Right kidney (tissue), 1 donor: ENCODE results near the gene TMEM18.

ENCODE experiments used
- DNase-seq: peaks from one replicate; pipeline ENCODE4 v3.0.0-alpha.2; 2016

TMEM18 gene

DNA sequence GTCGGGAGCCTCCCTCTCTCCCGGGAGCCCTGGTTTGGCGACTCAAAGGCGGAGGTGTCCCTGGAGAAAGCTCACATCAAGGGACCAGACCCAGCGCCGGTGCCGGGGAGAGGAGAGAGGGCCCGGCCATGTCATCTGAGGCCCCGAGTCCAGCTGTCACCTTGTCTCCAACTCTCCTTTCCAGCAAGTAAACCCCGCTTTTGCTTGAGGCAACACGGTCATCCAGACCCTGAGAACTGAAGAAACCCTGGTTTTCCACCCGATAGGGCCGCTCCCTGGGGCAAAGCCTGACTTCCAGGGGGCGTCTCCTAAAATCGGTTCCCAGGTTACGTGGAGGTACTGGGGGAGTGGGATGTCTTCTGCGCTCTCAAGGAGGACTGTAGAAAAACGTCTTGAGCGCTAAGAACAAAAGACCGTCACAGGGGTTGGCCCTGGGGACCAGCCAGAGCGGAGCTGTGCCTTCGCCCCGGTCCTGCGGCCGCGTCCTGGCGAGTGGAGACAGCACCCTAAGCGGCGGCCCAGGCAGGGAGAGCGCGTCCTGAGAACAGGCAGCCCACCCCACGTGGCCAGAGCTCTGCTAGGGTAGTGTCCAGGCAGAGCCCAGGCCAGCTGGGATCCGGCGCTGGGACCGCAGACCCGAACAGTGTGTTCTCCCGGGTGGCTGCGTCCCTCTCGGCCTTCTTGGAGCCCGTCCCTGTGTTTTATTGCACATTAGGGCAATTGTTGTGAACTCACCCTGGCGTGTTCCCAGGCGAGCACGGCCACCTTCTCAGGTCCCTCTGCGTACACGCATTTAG, 55.7 kb downstream of the TMEM18 start:
- no peak for DNase-seq

DNA sequence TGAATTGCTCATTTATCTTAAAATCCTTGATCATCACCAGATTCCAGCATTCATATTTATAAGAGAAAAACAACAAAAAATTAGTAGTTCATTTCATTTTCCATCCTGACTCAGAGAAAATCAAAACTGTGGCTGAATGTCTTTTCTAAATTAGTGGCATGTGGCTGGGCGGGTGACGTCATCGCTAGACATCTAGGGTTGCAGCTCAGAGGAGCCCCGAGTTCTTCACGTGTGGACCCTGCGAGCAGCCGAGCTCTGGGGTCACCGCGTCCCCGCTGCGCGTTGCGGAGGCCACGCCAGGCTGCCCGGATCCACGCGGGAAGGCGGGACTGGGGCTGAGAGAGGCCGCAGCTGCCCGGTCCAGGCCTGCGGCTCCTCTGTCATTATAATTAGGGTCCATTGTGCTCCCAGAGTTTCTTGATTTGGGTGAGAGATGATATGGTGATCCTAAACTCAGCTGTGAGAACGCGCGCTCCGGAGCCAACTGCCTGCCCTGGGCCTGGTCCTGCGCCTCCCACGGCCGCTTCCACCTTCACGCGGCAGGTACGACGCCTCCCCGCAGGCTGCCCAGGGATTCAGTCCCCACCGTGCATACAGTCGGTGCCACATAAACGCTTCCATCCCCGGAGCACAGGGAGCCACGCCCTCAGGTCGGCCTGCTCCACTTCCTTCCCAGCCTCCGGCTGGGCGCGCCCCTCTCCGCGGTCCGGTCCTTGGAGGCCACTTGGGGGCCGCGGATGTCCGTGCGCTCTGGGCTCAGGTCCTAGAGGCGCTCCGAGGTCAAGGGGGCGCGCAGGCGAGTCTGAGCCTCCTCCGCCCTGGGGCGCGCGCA, 56.5 kb downstream of the TMEM18 start:
- no peak for DNase-seq

DNA sequence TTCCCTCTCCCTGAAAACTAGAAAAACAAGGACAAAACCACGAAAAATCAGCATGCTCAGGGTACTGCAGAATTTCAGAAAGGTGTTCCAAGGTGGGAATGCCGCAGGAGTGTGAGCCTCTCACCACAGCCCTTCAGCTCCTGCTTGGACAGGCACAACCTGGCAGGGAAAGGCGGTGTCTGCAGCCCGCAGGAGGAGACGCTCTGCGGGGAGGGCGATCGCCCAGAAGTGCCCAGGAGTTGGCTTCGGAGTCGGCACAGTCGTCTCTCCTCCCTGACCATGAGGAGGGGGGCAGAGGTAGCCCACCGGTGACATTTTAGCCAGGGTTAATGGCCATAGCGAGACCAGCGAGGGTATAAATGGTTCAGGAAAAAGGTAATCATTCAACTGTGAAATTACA, 57.2 kb downstream of the TMEM18 start:
- DNase-seq, result no peak

DNA sequence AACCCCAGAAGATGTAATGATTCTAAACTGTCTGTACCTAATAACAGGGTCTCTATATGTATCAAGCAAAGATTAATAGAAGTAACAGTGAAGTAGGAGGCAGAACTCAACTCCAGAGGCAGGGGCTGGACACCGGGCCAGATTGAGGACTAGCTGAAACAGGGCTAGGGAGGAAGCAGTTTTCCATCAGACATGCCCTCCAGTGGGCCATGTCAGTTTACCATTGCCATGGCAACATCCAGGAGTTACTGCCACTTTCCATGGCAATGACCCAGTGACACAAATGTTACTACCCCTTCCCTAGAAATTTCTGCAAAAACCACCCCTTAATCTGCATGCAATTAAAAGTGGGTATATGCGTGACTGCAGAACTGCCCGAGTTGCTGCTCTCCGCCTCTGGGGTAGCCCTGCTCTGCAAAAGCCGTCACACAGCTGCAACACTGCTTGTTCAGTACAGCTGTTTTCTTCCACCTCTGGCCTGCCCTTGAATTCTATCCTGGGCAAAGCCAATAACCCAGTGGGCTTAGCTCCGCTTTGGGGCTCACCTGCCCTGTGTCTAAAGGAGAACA, 58.7 kb downstream of the TMEM18 start:
- DNase-seq, result no peak

DNA sequence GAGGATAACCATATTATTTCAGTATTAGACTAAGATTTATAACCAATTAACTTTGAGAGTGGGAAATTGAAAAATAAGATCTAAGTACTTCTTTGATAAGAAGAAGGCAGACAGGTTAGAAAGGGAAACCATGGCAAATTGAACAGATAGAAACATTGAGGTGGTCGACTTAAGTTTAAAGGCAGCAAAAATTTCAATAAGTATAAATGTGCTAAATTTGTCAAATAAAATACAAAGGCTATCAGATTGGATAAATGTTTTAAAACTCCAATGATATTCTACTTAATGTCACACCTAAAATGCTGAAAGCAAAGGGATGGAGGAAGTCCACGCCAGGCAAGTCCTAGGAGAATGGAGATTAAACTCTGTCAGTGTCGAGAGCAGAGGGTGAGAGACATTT, 59.2 kb downstream of the TMEM18 start:
- no peak for DNase-seq
